Measurements from ENCODE around the gene AHCYL1. TPM values are rescaled to one million over a fixed set of nuclear protein-coding genes. Genes with fewer than 3 reads are reported as not detected.

AHCYL1 gene
- total and polyA plus RNA-seq, 7 experiments from 2014 or later, result 16.6 to 60.1 (median 41.3) TPM

DNA sequence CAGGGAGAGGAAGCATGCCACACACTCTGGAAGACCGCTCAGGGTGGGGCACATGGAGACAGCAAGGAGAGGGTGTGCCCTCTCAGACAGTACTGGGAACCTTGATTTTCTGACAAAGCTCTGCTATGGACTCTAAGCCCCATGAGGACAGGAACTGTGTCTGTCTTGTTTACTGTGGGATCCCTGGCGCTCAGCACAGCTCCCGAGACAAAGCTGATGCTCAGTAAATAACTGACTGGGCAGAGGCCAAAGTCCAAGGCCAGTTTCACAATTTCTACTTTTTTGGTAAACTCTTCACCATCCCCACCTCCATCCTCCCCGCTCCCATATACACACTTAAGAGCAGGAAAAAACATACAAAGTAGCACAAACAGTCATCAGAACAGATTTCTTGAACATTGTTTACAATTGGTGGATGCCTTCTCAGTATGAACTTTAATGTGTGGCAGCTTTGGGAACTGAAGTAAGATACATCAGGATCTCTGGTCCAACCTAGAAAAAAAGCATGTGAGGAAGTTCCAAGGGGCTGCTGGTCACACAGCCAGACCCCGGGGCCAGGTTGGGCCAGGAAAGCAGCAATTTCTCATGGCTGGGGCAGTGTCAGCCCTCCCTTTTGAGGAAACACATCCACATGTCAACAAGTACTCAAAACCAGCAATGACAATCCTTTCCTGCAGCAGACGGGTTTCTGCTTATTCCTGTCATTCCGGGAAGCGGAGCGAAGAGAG is 5.6 kb upstream of the AHCYL1 start:
- ChIA-PET POLR2A (no interaction called here), CTCF (interaction anchor here (0.6 to 15.3 kb wide), 4 partner anchors 177 to 344 kb away, joined by 3 to 382 read pairs (median 4); no protein-coding TSS in a partner anchor)
- Histone ChIP-seq H3K9me3 (ENCODE audit: control insufficient read depth in 2 of 3, low read length in 3 of 3) (no peaks in the 10 kb centered on the region), H3K27ac (ENCODE audit: low read depth, low read length) (no peak overlapping the region), H3K27me3 (ENCODE audit: control insufficient read depth in 2 of 2, insufficient read depth in 2 of 2, low read length in 2 of 2) (no peaks in the 10 kb centered on the region), H3K4me3 (ENCODE audit: low read length) (no peak overlapping the region), H3K36me3 (ENCODE audit: control insufficient read depth in 2 of 3, insufficient read depth in 3 of 3, low read length in 3 of 3) (no peaks in the 10 kb centered on the region), H3K4me1 (ENCODE audit: control insufficient read depth in 2 of 2, insufficient read depth in 2 of 2, low read length in 2 of 2) (peaks cover 0 to under 1% of the 10 kb centered on the region in 2 donors)
- Mint-ChIP-seq H3K4me1 (peaks cover 0 to 8% (median 0%) of the 10 kb centered on the region in 7 donors), H3K27me3 (peaks cover 9 to 20% (median 15%) of the 10 kb centered on the region in 5 donors), H3K4me3 (no peak overlapping the region), H3K9me3 (peaks cover 0 to 2% (median 0%) of the 10 kb centered on the region in 11 donors), H3K27ac (no peak overlapping the region), H3K36me3 (no peaks in the 10 kb centered on the region)
- intact Hi-C loops (cut with micrococcal nuclease), result no loop called here
- ATAC-seq (no peak), DNase-seq (no peak)

DNA sequence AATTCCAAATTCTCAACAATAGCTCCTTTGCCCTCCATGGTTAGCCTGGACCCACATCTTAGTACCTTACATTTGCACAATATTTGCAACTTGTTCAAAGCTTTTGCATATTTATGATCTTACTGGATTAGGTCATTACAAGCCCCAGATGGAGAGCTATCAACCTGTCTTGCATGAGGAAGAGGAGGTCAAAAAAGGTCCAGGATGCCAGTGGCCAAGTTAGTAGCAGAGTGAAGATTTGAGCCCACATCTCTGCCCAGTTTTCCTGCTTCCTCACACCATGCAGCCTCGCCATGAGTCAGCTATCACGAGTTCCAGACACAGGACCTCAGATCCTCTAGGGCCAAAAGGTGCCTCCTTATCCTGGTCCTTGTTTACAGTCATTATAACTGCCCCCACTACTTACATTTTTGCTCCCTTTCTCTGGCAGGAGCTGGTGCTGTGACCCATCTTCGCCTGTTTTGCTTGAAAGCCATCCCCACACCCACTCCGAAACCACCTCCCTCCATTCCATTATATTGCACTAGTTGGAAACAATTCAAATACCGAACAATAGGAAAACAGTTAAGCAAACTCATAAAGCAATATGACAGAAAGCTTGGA is 5.0 kb upstream of the AHCYL1 start:
- DNase-seq (no peak), ATAC-seq (no peak)
- CTCF ChIA-PET, result interaction anchor here (1.3 to 15.3 kb wide), 4 partner anchors 177 to 202 kb away, joined by 3 to 382 read pairs (median 9); no protein-coding TSS in a partner anchor
- POLR2A ChIA-PET, result interaction anchor here (0.5 kb wide), 1 partner anchor 509 kb away, joined by 3 read pairs; no protein-coding TSS in a partner anchor
- Histone ChIP-seq H3K27me3 (ENCODE audit: control insufficient read depth in 2 of 2, insufficient read depth in 2 of 2, low read length in 2 of 2) (no peaks in the 10 kb centered on the region), H3K4me3 (ENCODE audit: low read length) (no peak overlapping the region), H3K27ac (ENCODE audit: low read depth, low read length) (no peak overlapping the region), H3K4me1 (ENCODE audit: control insufficient read depth in 2 of 2, insufficient read depth in 2 of 2, low read length in 2 of 2) (peaks cover 4 to 5% of the 10 kb centered on the region in 2 donors), H3K9me3 (ENCODE audit: control insufficient read depth in 2 of 3, low read length in 3 of 3) (no peaks in the 10 kb centered on the region), H3K36me3 (ENCODE audit: control insufficient read depth in 2 of 3, insufficient read depth in 3 of 3, low read length in 3 of 3) (no peaks in the 10 kb centered on the region)
- H3K4me1 Mint-ChIP-seq, result peaks cover 0 to 15% (median 2%) of the 10 kb centered on the region in 7 donors
- H3K4me3 Mint-ChIP-seq, result no peak overlapping the region
- peaks cover 5 to 20% (median 15%) of the 10 kb centered on the region in 5 donors for H3K27me3 Mint-ChIP-seq
- intact Hi-C loops (cut with micrococcal nuclease), result no loop called here
- no peak overlapping the region for H3K27ac Mint-ChIP-seq
- peaks cover 0 to 2% (median 0%) of the 10 kb centered on the region in 11 donors for H3K9me3 Mint-ChIP-seq
- no peaks in the 10 kb centered on the region for H3K36me3 Mint-ChIP-seq

DNA sequence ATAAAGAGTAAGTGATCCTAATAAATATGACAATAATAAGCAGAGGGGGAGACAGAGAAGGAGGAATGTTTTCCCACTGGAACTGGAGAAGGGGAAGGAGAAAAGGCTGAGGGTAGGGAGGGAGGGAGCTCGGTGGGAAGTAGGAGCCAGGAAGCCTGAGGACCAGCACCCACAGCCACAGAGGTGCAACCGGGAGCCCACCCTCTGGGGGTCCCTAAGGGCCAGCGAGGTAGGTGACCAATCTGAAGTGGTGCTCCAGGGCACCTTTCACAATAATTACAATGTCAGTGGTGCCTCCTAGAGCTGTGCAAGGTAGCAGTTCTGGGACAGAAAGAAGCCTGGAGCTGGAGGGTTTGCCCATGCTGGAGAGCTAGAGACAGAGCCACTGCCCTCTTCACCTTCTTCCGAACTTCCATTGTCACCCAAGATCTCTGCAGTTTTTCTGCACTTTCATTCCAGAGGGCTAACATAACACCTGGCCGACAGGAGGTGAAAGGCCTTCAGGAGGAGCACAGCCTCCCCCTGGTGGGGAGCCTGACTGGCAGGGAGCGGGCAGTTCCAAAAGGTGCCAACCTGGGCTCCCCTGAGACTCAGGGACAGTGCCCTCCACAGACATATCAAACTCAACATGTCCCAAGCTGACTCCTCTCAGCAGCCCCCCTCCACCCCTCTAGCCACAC is 4.1 kb upstream of the AHCYL1 start:
- Histone ChIP-seq H3K36me3 (ENCODE audit: control insufficient read depth in 2 of 3, insufficient read depth in 3 of 3, low read length in 3 of 3) (peaks cover 0 to 3% (median 0%) of the 10 kb centered on the region in 3 experiments), H3K4me1 (ENCODE audit: control insufficient read depth in 2 of 2, insufficient read depth in 2 of 2, low read length in 2 of 2) (peaks cover 7 to 8% of the 10 kb centered on the region in 2 donors), H3K27me3 (ENCODE audit: control insufficient read depth in 2 of 2, insufficient read depth in 2 of 2, low read length in 2 of 2) (no peaks in the 10 kb centered on the region), H3K9me3 (ENCODE audit: control insufficient read depth in 2 of 3, low read length in 3 of 3) (no peaks in the 10 kb centered on the region), H3K4me3 (ENCODE audit: low read length) (no peak overlapping the region), H3K27ac (ENCODE audit: low read depth, low read length) (no peak overlapping the region)
- ChIA-PET CTCF (interaction anchor here (0.8 to 15.3 kb wide), 6 partner anchors 178 to 340 kb away, joined by 3 to 382 read pairs (median 4); no protein-coding TSS in a partner anchor), POLR2A (interaction anchor here (0.5 kb wide), 1 partner anchor 510 kb away, joined by 3 read pairs; no protein-coding TSS in a partner anchor)
- DNase-seq (peak in 3 of 9 donors; percentile 9 to 13 (median 11)), ATAC-seq (no peak)
- intact Hi-C loops (cut with micrococcal nuclease), result no loop called here
- H3K36me3 Mint-ChIP-seq, result peaks cover 0 to 1% (median 0%) of the 10 kb centered on the region in 5 donors
- H3K27ac Mint-ChIP-seq, result no peak overlapping the region
- H3K4me3 Mint-ChIP-seq, result no peak overlapping the region
- peaks cover 3 to 20% (median 15%) of the 10 kb centered on the region in 5 donors for H3K27me3 Mint-ChIP-seq
- H3K4me1 Mint-ChIP-seq, result peaks cover 2 to 19% (median 6%) of the 10 kb centered on the region in 7 donors
- H3K9me3 Mint-ChIP-seq, result peaks cover 0 to 2% (median 0%) of the 10 kb centered on the region in 11 donors

DNA sequence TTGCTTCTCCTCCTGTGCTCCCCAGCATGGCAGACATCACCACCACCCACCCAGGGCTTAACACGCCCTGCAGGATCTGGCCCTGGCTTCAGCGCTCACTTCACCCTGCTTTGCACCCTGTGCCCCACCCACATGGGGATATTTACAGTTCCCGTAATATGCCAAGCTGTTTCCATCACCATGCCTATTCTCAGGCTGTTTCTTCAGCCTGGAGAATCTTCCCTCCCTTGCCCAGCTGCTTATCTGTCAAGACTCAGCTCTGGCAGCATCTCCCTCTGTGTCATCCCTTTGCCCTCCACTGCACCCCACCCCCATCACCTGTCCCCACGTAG is 3.6 kb upstream of the AHCYL1 start:
- H3K4me1 ChIP-seq (ENCODE audit: control insufficient read depth in 2 of 2, insufficient read depth in 2 of 2, low read length in 2 of 2), result peaks cover 12 to 13% of the 10 kb centered on the region in 2 donors
- ChIA-PET POLR2A (no interaction called here), CTCF (interaction anchor here (0.8 to 15.3 kb wide), 5 partner anchors 18 to 340 kb away, joined by 3 to 382 read pairs (median 4); no protein-coding TSS in a partner anchor)
- H3K9me3 Mint-ChIP-seq, result peaks cover 0 to 2% (median 0%) of the 10 kb centered on the region in 11 donors
- H3K36me3 ChIP-seq (ENCODE audit: control insufficient read depth in 2 of 3, insufficient read depth in 3 of 3, low read length in 3 of 3), result peaks cover 0 to 3% (median 0%) of the 10 kb centered on the region in 3 experiments
- peaks cover 0 to 4% (median 0%) of the 10 kb centered on the region in 5 donors for H3K36me3 Mint-ChIP-seq
- H3K4me3 Mint-ChIP-seq, result no peak overlapping the region
- no peak overlapping the region for H3K27ac ChIP-seq (ENCODE audit: low read depth, low read length)
- no peaks in the 10 kb centered on the region for H3K27me3 ChIP-seq (ENCODE audit: control insufficient read depth in 2 of 2, insufficient read depth in 2 of 2, low read length in 2 of 2)
- peaks cover 3 to 20% (median 15%) of the 10 kb centered on the region in 5 donors for H3K27me3 Mint-ChIP-seq
- ATAC-seq (no peak), DNase-seq (no peak)
- H3K4me1 Mint-ChIP-seq, result peaks cover 7 to 24% (median 11%) of the 10 kb centered on the region in 7 donors
- no peaks in the 10 kb centered on the region for H3K9me3 ChIP-seq (ENCODE audit: control insufficient read depth in 2 of 3, low read length in 3 of 3)
- H3K4me3 ChIP-seq (ENCODE audit: low read length), result no peak overlapping the region
- intact Hi-C loops (cut with micrococcal nuclease), result no loop called here
- H3K27ac Mint-ChIP-seq, result no peak overlapping the region

DNA sequence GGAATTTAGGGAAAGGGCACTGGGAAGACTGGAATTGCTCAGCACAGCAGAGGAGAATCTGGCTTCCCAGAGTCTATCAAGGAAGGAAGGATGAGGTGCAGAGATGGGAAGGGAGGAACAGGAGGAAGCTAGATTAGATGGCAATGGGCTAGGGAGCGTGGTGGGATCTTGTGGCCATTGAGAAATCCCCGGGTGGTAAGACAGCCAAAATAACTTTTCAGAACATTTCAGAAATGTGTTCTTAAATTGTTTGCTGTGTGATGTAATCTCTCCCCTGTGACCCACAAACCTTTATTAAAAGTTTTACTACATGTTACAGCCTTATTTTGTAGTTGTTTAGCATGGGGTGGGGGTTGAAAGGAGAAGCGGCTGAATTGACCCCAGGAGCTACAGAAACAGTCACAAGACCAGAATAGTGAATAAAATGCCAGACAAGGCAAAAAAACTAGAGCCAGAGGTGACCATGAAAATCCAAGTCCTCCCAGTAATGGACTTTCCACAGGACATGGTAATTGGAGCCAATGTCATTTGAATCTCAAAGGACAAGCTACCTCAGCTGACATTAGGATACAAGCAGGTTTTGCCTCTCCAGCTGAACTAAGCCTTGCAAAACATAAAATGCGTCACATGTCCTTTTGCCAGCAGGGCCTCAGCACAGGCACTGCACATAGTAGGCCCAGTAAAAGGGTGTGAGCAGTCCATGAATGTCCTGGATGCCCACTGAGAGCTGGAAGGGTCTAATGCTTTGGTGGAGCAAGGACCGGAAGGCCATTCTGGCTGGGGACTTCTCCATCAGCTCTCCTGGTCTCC is 980 bp upstream of the AHCYL1 start:
- Histone ChIP-seq H3K9me3 (ENCODE audit: control insufficient read depth in 2 of 3, low read length in 3 of 3) (no peaks in the 10 kb centered on the region), H3K27ac (ENCODE audit: low read depth, low read length) (peak overlapping the region; percentile 92), H3K4me1 (ENCODE audit: control insufficient read depth in 2 of 2, insufficient read depth in 2 of 2, low read length in 2 of 2) (peaks cover 22 to 24% of the 10 kb centered on the region in 2 donors), H3K4me3 (ENCODE audit: low read length) (no peak overlapping the region), H3K27me3 (ENCODE audit: control insufficient read depth in 2 of 2, insufficient read depth in 2 of 2, low read length in 2 of 2) (no peaks in the 10 kb centered on the region), H3K36me3 (ENCODE audit: control insufficient read depth in 2 of 3, insufficient read depth in 3 of 3, low read length in 3 of 3) (peaks cover 0 to 3% (median 0%) of the 10 kb centered on the region in 3 experiments)
- ChIA-PET CTCF (interaction anchor here (0.8 to 15.3 kb wide), 23 partner anchors 14 to 735 kb away, joined by 3 to 382 read pairs (median 8); partner anchors contain the start of genes GNAI3, GNAT2 and GSTM2), POLR2A (interaction anchor here (0.8 to 3.3 kb wide), 11 partner anchors 51 to 499 kb away, joined by 3 to 32 read pairs (median 5); partner anchors contain the start of genes GNAI3 and STRIP1)
- peaks cover 0 to 2% (median 0%) of the 10 kb centered on the region in 11 donors for H3K9me3 Mint-ChIP-seq
- DNase-seq, result no peak
- peaks cover 0 to 12% (median 4%) of the 10 kb centered on the region in 5 donors for H3K27me3 Mint-ChIP-seq
- peaks cover 0 to 10% (median 0%) of the 10 kb centered on the region in 5 donors for H3K36me3 Mint-ChIP-seq
- peak overlapping the region in 4 of 10 donors; percentile 29 to 98 (median 94) for H3K4me3 Mint-ChIP-seq
- intact Hi-C loops (cut with micrococcal nuclease), result loop anchor here (1.0 to 2.0 kb wide), 16 partner anchors 28 to 557 kb away; partner anchors contain the start of genes ATXN7L2 (in 2 of the 2), STRIP1 (in 2 of the 2), PSMA5 (in 1 of the 2) and RBM15 (in 1 of the 2)
- H3K4me1 Mint-ChIP-seq, result peaks cover 22 to 47% (median 37%) of the 10 kb centered on the region in 7 donors
- peak overlapping the region in 7 of 9 donors; percentile 46 to 98 (median 62) for H3K27ac Mint-ChIP-seq
- no peak for ATAC-seq
